Trophoblast cell (in vitro differentiated cells and primary cell): ENCODE data around the gene AP5Z1.

ENCODE experiments used
- DNase-seq, 2 donors: peaks; one replicate each; pipeline ENCODE4 v3.0.0-alpha.2; 2016
- H2AFZ ChIP-seq: 2 replicates; pipeline ENCODE4 v1.6.1; 2013; ENCODE audit warnings: low read length, moderate library complexity, mild to moderate bottlenecking; ENCODE audit not compliant: insufficient read depth, poor library complexity
- H2AK5ac ChIP-seq: 2 replicates; pipeline ENCODE4 v1.6.1; 2013; ENCODE audit warnings: mild to moderate bottlenecking, low read length
- H2BK120ac ChIP-seq: 2 replicates; pipeline ENCODE4 v1.6.1; 2013; ENCODE audit warnings: low read length, mild to moderate bottlenecking, moderate library complexity; ENCODE audit not compliant: insufficient read depth, poor library complexity
- H2BK12ac ChIP-seq: 2 replicates; pipeline ENCODE4 v1.6.1; 2013; ENCODE audit warnings: mild to moderate bottlenecking, low read length, moderate library complexity
- H2BK5ac ChIP-seq: 2 replicates; pipeline ENCODE4 v1.6.1; 2013; ENCODE audit warnings: low read length, low read depth, moderate library complexity, mild to moderate bottlenecking; ENCODE audit not compliant: poor library complexity
- H3K14ac ChIP-seq: 2 replicates; pipeline ENCODE4 v1.6.1; 2013; ENCODE audit warnings: mild to moderate bottlenecking, low read length
- H3K18ac ChIP-seq: 2 replicates; pipeline ENCODE4 v1.6.1; 2013; ENCODE audit warnings: mild to moderate bottlenecking, low read length
- H3K23ac ChIP-seq: 2 replicates; pipeline ENCODE4 v1.6.1; 2013; ENCODE audit warnings: low read length
- H3K27ac ChIP-seq: 2 replicates; pipeline ENCODE4 v1.5.1; 2013; ENCODE audit warnings: low read depth, mild to moderate bottlenecking, inconsistent platforms, low read length, moderate library complexity
- H3K27me3 ChIP-seq: 2 replicates; pipeline ENCODE4 v1.6.1; 2013; ENCODE audit warnings: inconsistent platforms, mild to moderate bottlenecking, low read length, moderate library complexity; ENCODE audit not compliant: insufficient read depth
- H3K36me3 ChIP-seq, 2 experiments: 1 replicate in 1 of 2; 2 replicates in 1 of 2; pipeline ENCODE4 v1.6.1; 2013; ENCODE audit warnings: low read length in 2 of 2, mild to moderate bottlenecking in 2 of 2, moderate library complexity in 1 of 2; ENCODE audit not compliant: insufficient read depth in 2 of 2, control insufficient read depth in 1 of 2
- H3K4ac ChIP-seq: 2 replicates; pipeline ENCODE4 v1.6.1; 2013; ENCODE audit warnings: low read depth, mild to moderate bottlenecking, low read length, moderate library complexity
- H3K4me1 ChIP-seq, 2 experiments: 1 replicate in 1 of 2; 2 replicates in 1 of 2; pipeline ENCODE4 v1.6.1; 2013; ENCODE audit warnings: low read length in 2 of 2, mild to moderate bottlenecking in 2 of 2, moderate library complexity in 1 of 2; ENCODE audit not compliant: insufficient read depth in 2 of 2, control insufficient read depth in 1 of 2
- H3K4me2 ChIP-seq: 2 replicates; pipeline ENCODE4 v1.6.1; 2013; ENCODE audit warnings: inconsistent platforms, mild to moderate bottlenecking, low read length, moderate library complexity
- H3K4me3 ChIP-seq: 2 replicates; pipeline ENCODE4 v1.5.1; 2013; ENCODE audit warnings: mild to moderate bottlenecking, low read depth, low read length, inconsistent platforms
- H3K79me1 ChIP-seq: one replicate; pipeline ENCODE4 v1.6.1; 2013; ENCODE audit warnings: low read length
- H3K79me2 ChIP-seq: 2 replicates; pipeline ENCODE4 v1.6.1; 2013; ENCODE audit warnings: low read length, mild to moderate bottlenecking; ENCODE audit not compliant: control insufficient read depth, insufficient read depth, poor library complexity
- H3K9ac ChIP-seq: 2 replicates; pipeline ENCODE4 v1.6.1; 2013; ENCODE audit warnings: mild to moderate bottlenecking, low read length
- H3K9me3 ChIP-seq: 2 replicates; pipeline ENCODE4 v1.6.1; 2013; ENCODE audit warnings: low read depth, mild to moderate bottlenecking, control low read depth, inconsistent platforms, low read length; ENCODE audit not compliant: insufficient read depth
- H4K12ac ChIP-seq: 2 replicates; pipeline ENCODE4 v1.6.1; 2013; ENCODE audit warnings: low read depth, mild to moderate bottlenecking, low read length, moderate library complexity
- H4K8ac ChIP-seq: 2 replicates; pipeline ENCODE4 v1.6.1; 2013; ENCODE audit warnings: low read depth, mild to moderate bottlenecking, low read length, moderate library complexity
- H4K91ac ChIP-seq: one replicate; pipeline ENCODE4 v1.6.1; 2013; ENCODE audit warnings: low read depth, mild to moderate bottlenecking, low read length, moderate library complexity
- WGBS: extraction: QIAGEN DNeasy Blood & Tissue Kit; methylation state at CpG from one replicate; pipeline ENCODE4 v1.1.7; 2013; ENCODE audit warnings: missing lambda C conversion rate; ENCODE audit not compliant: insufficient read length, insufficient coverage; ENCODE audit errors: extremely low coverage; 5-methylcytosine and 5-hydroxymethylcytosine counted together

AP5Z1 gene

GRCh38 chr7:4836206-4836661 lies 60.8 kb downstream of the AP5Z1 start:
- no peak overlapping the region for H3K18ac ChIP-seq
- H3K27me3 ChIP-seq, result no peaks in the 10 kb centered on the region
- no peaks in the 10 kb centered on the region for H3K79me2 ChIP-seq
- H4K8ac ChIP-seq, result no peak overlapping the region
- no peak overlapping the region for H2BK12ac ChIP-seq
- no peaks in the 10 kb centered on the region for H3K79me1 ChIP-seq
- no peak overlapping the region for H3K4me2 ChIP-seq
- no peak overlapping the region for H2BK120ac ChIP-seq
- H3K27ac ChIP-seq, result no peak overlapping the region
- H3K4me1 ChIP-seq, result no peaks in the 10 kb centered on the region
- no peak for DNase-seq
- H4K91ac ChIP-seq, result no peak overlapping the region
- no peaks in the 10 kb centered on the region for H3K9me3 ChIP-seq
- no peak overlapping the region for H2BK5ac ChIP-seq
- H3K4me3 ChIP-seq, result no peak overlapping the region
- WGBS, result no CpG with 5 or more reads among the region's 30 CpGs
- H3K23ac ChIP-seq, result no peak overlapping the region
- H4K12ac ChIP-seq, result no peak overlapping the region
- H2AK5ac ChIP-seq, result no peak overlapping the region
- H3K4ac ChIP-seq, result no peak overlapping the region
- no peak overlapping the region for H3K14ac ChIP-seq
- H2AFZ ChIP-seq, result no peak overlapping the region
- H3K9ac ChIP-seq, result no peak overlapping the region
- no peaks in the 10 kb centered on the region for H3K36me3 ChIP-seq

GRCh38 chr7:4837041-4837802 lies 61.8 kb downstream of the AP5Z1 start:
- no peaks in the 10 kb centered on the region for H3K27me3 ChIP-seq
- no peak overlapping the region for H3K4me3 ChIP-seq
- no peak overlapping the region for H4K8ac ChIP-seq
- H2BK120ac ChIP-seq, result no peak overlapping the region
- H3K14ac ChIP-seq, result no peak overlapping the region
- H3K36me3 ChIP-seq, result no peaks in the 10 kb centered on the region
- no peak for DNase-seq
- no peak overlapping the region for H4K91ac ChIP-seq
- H3K79me2 ChIP-seq, result no peaks in the 10 kb centered on the region
- H3K27ac ChIP-seq, result no peak overlapping the region
- no peak overlapping the region for H4K12ac ChIP-seq
- no peak overlapping the region for H2AK5ac ChIP-seq
- no peak overlapping the region for H2BK5ac ChIP-seq
- H3K79me1 ChIP-seq, result no peaks in the 10 kb centered on the region
- H3K23ac ChIP-seq, result no peak overlapping the region
- no peak overlapping the region for H3K9ac ChIP-seq
- H2BK12ac ChIP-seq, result no peak overlapping the region
- no peak overlapping the region for H3K4me2 ChIP-seq
- H3K18ac ChIP-seq, result no peak overlapping the region
- H3K4me1 ChIP-seq, result no peaks in the 10 kb centered on the region
- no peak overlapping the region for H2AFZ ChIP-seq
- H3K4ac ChIP-seq, result no peak overlapping the region
- H3K9me3 ChIP-seq, result peaks cover 2% of the 10 kb centered on the region
- WGBS, result no CpG with 5 or more reads among the region's 22 CpGs

DNA sequence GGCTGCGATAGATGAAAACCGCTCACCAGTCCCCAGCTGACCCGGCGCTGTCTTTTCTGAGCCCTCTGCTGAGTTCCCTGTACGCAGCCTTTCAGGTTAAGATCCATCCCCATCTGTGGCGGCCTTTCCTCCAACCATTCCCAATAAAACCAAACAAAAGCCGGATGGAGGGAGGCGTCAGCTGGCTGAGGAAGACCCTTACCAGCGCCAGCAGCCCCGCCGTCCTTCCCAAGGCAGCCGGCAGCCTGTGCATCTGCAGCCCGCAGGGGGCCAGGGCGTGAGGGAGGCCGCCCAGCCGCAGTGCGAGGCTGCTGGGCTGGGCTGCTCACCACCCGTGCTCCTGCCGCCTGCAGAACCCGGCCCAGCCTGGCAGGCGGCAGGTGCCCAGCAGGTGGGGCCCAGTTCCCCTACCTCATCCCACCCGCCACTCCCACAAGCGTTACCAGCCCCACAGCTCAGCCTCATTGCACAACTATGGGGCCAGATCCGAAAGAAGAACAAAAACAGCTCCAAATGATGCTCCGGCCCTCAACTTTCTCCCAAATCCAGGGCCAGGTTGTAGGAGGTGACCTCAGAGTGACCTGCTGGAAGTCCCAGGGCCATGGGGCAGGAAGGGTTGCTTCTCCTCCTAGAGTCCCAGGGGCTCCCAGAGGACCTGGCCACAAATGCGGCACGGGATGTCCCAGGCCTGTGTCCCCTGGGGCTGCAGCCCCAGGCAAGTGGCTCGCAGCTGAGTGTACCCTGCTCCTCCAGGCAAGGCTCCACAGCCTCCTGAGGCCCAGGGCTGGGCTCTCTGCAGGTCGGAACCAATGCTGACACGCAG lies 62.6 kb downstream of the AP5Z1 start:
- Histone ChIP-seq H3K27ac (no peak overlapping the region), H3K79me2 (no peaks in the 10 kb centered on the region), H3K23ac (no peak overlapping the region), H2BK120ac (no peak overlapping the region), H3K14ac (no peak overlapping the region), H2BK12ac (no peak overlapping the region), H3K4ac (no peak overlapping the region), H2AK5ac (no peak overlapping the region), H3K36me3 (no peaks in the 10 kb centered on the region), H4K8ac (no peak overlapping the region), H2BK5ac (no peak overlapping the region), H4K91ac (no peak overlapping the region), H3K18ac (no peak overlapping the region), H2AFZ (no peak overlapping the region), H4K12ac (no peak overlapping the region), H3K79me1 (no peaks in the 10 kb centered on the region), H3K9me3 (peaks cover 2% of the 10 kb centered on the region), H3K4me1 (no peaks in the 10 kb centered on the region), H3K4me2 (no peak overlapping the region), H3K4me3 (no peak overlapping the region), H3K27me3 (no peaks in the 10 kb centered on the region), H3K9ac (no peak overlapping the region)
- no CpG with 5 or more reads among the region's 30 CpGs for WGBS
- peak; percentile 15 to 48 for DNase-seq

- Histone ChIP-seq H2AK5ac (no peak overlapping the region), H3K4me3 (no peak overlapping the region), H3K4me2 (no peak overlapping the region), H4K8ac (no peak overlapping the region), H2AFZ (no peak overlapping the region), H3K9me3 (peaks cover 2% of the 10 kb centered on the region), H3K23ac (no peak overlapping the region), H4K12ac (no peak overlapping the region), H4K91ac (no peak overlapping the region), H3K4ac (no peak overlapping the region), H2BK12ac (no peak overlapping the region), H2BK5ac (no peak overlapping the region), H3K36me3 (no peaks in the 10 kb centered on the region), H3K9ac (no peak overlapping the region), H3K79me1 (no peaks in the 10 kb centered on the region), H3K27ac (no peak overlapping the region), H3K27me3 (no peaks in the 10 kb centered on the region), H2BK120ac (no peak overlapping the region), H3K14ac (no peak overlapping the region), H3K79me2 (no peaks in the 10 kb centered on the region), H3K4me1 (no peaks in the 10 kb centered on the region), H3K18ac (no peak overlapping the region)
- DNase-seq, result peak in 1 of 2 donors; percentile 63
- no CpG with 5 or more reads among the region's 21 CpGs for WGBS
Measured at GRCh38 chr7:4838626-4839334, 63.4 kb downstream of the AP5Z1 start.
